ENCODE data around the gene MYMX.

GRCh38 chr6:44225579-44226325 lies 9.0 kb downstream of the MYMX start:
- TF ChIP-seq, protein P1, sequence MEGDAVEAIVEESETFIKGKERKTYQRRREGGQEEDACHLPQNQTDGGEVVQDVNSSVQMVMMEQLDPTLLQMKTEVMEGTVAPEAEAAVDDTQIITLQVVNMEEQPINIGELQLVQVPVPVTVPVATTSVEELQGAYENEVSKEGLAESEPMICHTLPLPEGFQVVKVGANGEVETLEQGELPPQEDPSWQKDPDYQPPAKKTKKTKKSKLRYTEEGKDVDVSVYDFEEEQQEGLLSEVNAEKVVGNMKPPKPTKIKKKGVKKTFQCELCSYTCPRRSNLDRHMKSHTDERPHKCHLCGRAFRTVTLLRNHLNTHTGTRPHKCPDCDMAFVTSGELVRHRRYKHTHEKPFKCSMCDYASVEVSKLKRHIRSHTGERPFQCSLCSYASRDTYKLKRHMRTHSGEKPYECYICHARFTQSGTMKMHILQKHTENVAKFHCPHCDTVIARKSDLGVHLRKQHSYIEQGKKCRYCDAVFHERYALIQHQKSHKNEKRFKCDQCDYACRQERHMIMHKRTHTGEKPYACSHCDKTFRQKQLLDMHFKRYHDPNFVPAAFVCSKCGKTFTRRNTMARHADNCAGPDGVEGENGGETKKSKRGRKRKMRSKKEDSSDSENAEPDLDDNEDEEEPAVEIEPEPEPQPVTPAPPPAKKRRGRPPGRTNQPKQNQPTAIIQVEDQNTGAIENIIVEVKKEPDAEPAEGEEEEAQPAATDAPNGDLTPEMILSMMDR (IDR thresholded peaks at IDR 0.05): no peak
- TF ChIP-seq POLR2AphosphoS5 (IDR thresholded peaks at IDR 0.05) (no peak), POLR2A (IDR thresholded peaks at IDR 0.05) (no peak)
